Stimulated activated CD4-positive, alpha-beta T cell treated with anti-CD3 and anti-CD28 coated beads, Interleukin-2, amount 100 ng/mL, for 48 hours (primary cell): ENCODE measurements around the gene COA4.
"Not testable (repeated sequence)": the region's sequence is repeated elsewhere in the genome, so short reads cannot be mapped to it uniquely, and the experiment has no call there.

Source experiments
- DNase-seq, 2 donors: peaks; one replicate each; pipeline ENCODE4 v3.0.0-alpha.2; 2020

Gene COA4

GRCh38 chr11:73876424-73877310, at the start of gene COA4, which contains the start of gene PAAF1:
Gene COA4, minus strand, starts transcription at chr11:73876846. Its CDS starts 3,468 bp downstream, at chr11:73873378.
Gene PAAF1, plus strand, starts transcription at chr11:73876999. Its CDS starts 23 bp downstream, at chr11:73877022.
- peak; percentile 88 to 91 for DNase-seq

- DNase-seq: no peak
These were observed 44.5 kb upstream of the COA4 start for GRCh38 chr11:73921180-73921579.

GRCh38 chr11:73916435-73916834, 39.8 kb upstream of the COA4 start:
- DNase-seq: no peak

- DNase-seq: no peak
These were observed 37.6 kb upstream of the COA4 start for GRCh38 chr11:73914284-73914683.

- no peak for DNase-seq
These were observed 36.8 kb upstream of the COA4 start for GRCh38 chr11:73913472-73913871.

GRCh38 chr11:73912026-73912425, 35.4 kb upstream of the COA4 start:
- no peak for DNase-seq

- no peak for DNase-seq
These were observed 30.5 kb upstream of the COA4 start for GRCh38 chr11:73907191-73907590.

- no peak for DNase-seq
These were observed 25.7 kb upstream of the COA4 start for GRCh38 chr11:73902303-73902702.

- DNase-seq: no peak
These were observed 18.2 kb upstream of the COA4 start for GRCh38 chr11:73894725-73895335.

GRCh38 chr11:73893041-73893440, 16.4 kb upstream of the COA4 start:
- DNase-seq: no peak

GRCh38 chr11:73889536-73889935, 12.9 kb upstream of the COA4 start:
- DNase-seq: no peak

- DNase-seq: no peak
These were observed 12.4 kb upstream of the COA4 start for GRCh38 chr11:73889019-73889418.

- DNase-seq: no peak
These were observed 11.6 kb upstream of the COA4 start for GRCh38 chr11:73888244-73888643.

GRCh38 chr11:73883856-73884255, 7.2 kb upstream of the COA4 start:
- no peak for DNase-seq

GRCh38 chr11:73880449-73880848, 3.8 kb upstream of the COA4 start:
- DNase-seq: not testable (repeated sequence)

GRCh38 chr11:73878771-73879170, 2.1 kb upstream of the COA4 start:
- no peak for DNase-seq

- DNase-seq: peak in 1 of 2 donors; percentile 3
These were observed 806 bp downstream of the COA4 start for GRCh38 chr11:73875840-73876239.

- no peak for DNase-seq
These were observed 1.3 kb downstream of the COA4 start for GRCh38 chr11:73875380-73875779.

GRCh38 chr11:73872749-73873357, 3.8 kb downstream of the COA4 start:
- no peak for DNase-seq

- DNase-seq: no peak
These were observed 6.4 kb downstream of the COA4 start for GRCh38 chr11:73870261-73870660.

GRCh38 chr11:73869332-73869949, 7.2 kb downstream of the COA4 start:
- no peak for DNase-seq

GRCh38 chr11:73866586-73866996, 10.1 kb downstream of the COA4 start:
- DNase-seq: no peak

- DNase-seq: no peak
These were observed 10.5 kb downstream of the COA4 start for GRCh38 chr11:73866095-73866579.
